ENCODE measurements around the gene LDAH.

DNA sequence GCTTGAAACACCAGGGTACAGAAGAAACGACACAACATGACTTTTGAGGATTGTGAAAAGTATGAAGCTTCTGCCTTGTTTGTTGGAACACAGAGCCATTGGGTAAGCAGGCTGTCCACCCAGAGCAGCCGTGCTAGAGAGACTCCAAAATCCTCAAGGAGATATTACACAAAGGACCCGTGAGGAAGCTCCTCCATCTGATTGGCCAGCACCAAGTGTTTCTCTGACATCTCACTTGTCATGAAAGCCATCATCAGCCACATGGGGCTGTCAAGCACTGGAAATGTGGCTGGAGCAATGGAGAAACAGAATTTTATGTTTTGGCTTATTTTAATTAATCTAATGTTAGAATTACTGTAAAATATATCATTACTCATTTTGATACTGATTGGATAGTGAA is 29.8 kb upstream of the LDAH start:
- TF ChIP-seq, protein P1, sequence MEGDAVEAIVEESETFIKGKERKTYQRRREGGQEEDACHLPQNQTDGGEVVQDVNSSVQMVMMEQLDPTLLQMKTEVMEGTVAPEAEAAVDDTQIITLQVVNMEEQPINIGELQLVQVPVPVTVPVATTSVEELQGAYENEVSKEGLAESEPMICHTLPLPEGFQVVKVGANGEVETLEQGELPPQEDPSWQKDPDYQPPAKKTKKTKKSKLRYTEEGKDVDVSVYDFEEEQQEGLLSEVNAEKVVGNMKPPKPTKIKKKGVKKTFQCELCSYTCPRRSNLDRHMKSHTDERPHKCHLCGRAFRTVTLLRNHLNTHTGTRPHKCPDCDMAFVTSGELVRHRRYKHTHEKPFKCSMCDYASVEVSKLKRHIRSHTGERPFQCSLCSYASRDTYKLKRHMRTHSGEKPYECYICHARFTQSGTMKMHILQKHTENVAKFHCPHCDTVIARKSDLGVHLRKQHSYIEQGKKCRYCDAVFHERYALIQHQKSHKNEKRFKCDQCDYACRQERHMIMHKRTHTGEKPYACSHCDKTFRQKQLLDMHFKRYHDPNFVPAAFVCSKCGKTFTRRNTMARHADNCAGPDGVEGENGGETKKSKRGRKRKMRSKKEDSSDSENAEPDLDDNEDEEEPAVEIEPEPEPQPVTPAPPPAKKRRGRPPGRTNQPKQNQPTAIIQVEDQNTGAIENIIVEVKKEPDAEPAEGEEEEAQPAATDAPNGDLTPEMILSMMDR (conservative IDR thresholded peaks at IDR 0.05; ENCODE audit: low read depth, low read length) = no peak
- no peak for TF ChIP-seq EZH2 (IDR thresholded peaks at IDR 0.05; ENCODE audit: low read length, unreplicated experiment)
- TF ChIP-seq EZH2phosphoT487 (IDR thresholded peaks at IDR 0.05; ENCODE audit: borderline replicate concordance, low read length) = no peak
